HG03159 (cell line): ENCODE measurements around the gene CAMK1G.

Source experiments
- ATAC-seq: cut with Tn5 transposase; IDR thresholded peaks from one replicate; pipeline ENCODE4 v1.9.1; 2021; ENCODE audit warnings: mild to moderate bottlenecking, moderate library complexity; ENCODE audit not compliant: unreplicated experiment

The CAMK1G gene

DNA sequence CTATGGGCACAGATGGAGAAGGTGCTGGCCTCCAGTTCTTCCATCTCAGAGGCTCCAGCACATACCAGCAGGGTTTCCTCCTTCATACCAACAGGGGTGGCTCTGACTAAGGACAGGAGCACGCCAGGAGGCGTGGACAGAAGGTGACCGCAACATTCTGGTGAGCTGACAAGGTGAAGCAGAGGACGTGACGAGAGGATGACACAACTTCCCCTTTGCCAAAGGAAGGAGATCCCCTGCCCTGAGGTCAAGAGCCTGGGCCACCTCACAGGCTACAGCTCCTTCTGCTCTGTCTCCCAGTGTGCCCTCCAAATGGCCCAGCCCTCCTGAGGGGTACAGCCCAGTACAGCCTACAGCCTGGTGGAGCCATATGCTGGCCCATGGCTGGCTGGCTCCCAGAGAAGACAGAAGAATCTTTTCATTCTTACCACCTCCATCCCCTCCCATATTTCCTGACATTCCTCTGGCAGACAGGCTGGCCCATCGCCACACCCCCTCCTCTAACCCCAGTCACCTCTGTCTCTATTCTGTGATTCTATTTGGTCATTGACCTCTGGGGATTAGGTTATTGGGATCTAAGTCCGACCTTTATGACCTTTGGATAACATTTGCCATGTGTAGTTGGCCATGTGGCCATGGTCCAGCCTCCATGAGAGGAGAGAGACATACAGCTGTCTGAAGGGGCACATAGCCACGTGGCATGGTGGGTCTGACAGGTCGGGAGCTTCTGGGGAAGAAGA lies 73.8 kb downstream of the CAMK1G start:
- ATAC-seq: no peak

DNA sequence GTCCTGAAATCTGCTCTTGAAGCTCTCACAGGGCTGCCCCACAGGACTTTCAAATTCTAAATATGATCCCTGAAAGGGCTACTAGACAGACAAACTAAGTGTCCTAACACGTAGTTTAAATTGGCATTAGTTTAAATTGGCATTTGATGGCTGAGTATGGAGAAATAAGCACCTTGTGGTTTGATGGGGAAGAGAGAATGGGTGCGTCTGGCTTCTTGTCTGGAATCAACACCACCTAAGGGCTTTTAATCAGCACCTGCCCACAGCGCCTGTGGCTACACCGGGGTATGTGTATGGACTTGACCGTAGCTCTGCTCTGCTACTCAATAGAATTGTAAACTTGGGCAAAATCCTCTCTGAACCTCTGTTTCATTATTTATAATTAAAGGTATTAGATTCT lies 74.4 kb downstream of the CAMK1G start:
- no peak for ATAC-seq

DNA sequence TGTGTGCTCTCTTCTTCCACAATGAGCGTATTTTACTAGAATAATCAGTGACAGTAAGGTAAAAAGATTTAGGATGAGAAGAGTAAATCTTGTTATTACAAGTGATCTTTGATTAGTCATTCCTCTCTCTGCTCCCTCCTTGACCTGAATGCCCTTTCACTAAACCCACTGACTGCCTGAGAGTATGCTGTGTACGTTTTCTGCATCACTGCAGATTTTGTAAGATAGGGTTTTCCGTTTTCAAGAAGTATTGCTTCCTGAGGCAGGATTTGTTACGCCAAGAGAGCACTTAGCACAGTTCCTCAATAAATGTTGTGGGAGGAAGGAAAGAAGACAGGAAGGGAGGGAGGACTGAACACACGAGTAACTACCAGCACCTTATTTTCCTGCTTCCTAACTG lies 76.4 kb downstream of the CAMK1G start:
- peak; percentile 94 for ATAC-seq

DNA sequence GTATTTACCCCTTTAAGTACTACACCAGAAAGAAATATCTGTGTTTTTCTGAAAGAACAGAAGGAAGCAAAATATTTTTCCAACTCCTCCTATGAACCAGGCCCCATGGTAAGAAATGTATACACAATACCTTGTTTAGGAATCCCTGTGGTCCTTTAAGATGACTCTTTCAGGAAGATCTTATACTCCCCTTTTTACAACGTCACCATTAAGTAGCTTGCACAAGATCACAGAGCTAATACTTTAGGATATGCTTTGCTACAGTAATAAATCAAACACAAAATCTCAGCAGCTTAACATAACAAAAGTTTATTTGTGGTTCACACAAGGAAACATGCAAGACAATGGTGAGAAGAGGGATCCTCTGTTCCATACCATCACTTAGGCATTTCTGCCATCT lies 77.6 kb downstream of the CAMK1G start:
- no peak for ATAC-seq

DNA sequence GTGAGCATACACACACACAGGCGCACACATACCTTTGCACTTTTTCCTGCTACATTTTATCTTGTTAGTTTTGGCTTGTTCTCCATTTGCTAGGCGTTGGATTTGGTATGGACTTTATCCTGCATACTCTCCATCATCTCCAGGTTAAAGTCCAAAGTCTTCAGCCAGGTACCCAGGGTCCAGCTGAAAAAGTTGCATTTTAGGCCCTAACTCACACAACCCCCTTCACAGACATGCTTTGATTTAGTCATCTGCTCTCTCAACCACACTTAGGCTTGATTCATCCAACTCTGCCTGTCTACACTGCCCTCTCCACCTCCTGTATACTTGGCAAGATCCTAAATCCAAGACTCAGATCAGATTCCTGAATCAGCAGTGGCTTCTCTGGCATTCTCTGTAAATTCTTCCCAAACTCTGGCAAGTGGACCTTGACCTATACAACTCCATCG lies 79.4 kb downstream of the CAMK1G start:
- no peak for ATAC-seq
